NCI-H2107 treated with DMSO at 0.1 percent for 48 hours (cell line): ENCODE data around the gene STRN3.
A peak's percentile ranks its signal among the peaks of the same experiment; 100 is the strongest.
"Not testable (repeated sequence)": the region's sequence is repeated elsewhere in the genome, so short reads cannot be mapped to it uniquely, and the experiment has no call there.

Source experiments
- DNase-seq: peaks from one replicate; lab custom pipeline; 2025; ENCODE audit not compliant: unreplicated experiment; lab: John Stamatoyannopoulos, UW

STRN3 gene

DNA sequence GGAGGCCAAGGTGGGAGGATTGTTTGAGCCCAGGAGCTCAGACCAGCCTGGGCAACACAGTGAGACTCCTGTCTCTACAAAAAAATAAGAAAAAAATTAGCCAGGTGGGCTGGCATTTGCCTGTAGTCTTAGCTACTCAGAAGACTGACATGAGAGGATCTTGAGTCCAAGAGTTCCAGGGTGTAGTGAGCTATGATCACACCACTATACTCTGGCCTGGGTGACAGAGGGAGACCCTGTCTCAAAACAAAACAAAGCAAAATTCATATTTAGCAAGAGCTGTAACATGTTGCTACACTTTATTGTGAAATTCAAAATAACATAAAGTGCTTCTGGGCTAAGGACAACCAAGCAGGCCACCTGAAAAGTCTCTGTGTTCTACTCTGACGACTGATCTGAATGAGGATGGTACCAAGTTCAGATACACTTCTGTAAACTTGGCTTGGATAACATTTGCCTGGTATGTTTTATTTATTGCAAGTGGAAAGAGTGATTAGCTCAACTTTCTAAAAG is 11.6 kb upstream of the STRN3 start:
- no peak for DNase-seq

DNA sequence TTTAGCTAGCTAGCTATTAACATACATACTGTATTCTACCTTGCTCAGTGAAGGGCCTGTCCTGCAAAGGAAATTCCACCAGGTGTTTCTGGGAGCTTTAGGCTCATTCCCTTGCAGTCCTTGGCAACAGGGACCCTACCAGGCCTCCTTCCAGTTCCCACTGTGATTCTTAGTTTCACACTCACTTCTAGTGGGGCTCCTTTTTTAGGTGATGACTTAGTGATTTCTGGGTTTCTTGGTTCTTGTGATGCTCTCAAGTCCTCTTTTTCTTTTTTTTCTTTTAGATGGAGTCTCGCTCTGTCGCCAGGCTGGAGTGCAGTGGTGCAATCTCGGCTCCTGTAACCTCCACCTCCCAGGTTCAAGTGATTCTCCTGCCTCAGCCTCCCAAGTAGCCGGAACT is 10.4 kb upstream of the STRN3 start:
- DNase-seq, result no peak

DNA sequence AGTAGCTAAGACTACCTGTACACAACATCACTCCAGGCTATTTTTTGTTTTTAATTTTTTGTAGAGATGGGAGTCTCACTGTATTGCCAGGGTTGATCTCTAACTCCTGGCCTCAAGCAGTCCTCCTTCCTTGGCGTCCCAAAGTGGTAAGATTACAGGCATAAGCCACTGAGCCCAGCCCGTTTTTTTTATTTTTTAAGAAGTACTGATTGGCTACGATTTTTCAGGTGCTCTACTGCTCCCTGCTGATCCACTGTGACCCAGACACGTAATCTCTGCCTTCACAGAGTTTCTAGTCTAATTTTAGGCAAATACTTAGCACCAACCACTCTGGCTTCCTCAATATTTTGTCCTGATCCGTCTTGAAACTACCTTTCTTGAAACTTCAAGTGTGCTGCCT is 4.3 kb upstream of the STRN3 start:
- DNase-seq, result no peak

DNA sequence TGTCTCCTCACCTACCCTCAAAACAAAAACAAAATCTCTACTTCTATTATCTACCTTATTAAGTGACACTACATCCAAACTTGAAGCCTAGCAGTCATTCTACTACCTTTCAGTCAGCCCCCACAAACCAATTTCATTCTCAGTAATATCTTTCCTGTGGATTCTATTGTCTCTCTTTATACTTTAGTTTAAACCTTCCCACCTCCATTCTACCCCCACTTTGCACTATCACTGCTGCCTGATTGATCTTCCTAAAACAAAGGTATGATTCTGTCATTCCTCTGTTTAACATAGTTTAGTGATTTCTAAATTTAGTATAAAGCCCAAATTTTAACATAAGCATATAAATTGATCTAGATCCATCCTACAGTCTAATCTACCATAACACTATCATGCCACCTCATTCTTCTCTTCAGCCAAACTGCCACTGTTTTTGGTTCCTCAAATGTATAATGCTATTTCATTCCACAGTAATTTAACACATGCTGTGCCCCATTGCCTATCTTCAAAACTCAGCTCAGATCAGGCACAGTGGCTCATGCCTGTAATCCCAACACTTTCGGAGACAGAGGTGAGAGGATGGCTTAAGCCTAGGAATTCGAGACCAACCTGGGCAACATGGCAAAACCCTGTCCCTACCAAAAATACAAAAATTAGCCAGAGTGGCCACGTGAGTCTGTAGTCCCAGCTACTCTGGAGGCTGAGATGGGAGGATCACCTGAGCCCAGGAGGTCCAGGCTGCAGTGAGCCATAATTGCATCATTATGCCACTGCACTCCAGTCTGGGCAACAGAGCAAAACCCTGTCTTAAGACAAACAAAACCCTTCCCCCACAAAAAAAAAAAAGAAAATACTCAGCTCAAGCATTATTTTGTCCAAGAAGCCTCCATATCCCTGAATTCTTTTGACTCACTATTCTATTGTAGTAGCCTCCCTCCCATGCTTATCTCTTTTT is 3.1 kb upstream of the STRN3 start:
- no peak for DNase-seq

DNA sequence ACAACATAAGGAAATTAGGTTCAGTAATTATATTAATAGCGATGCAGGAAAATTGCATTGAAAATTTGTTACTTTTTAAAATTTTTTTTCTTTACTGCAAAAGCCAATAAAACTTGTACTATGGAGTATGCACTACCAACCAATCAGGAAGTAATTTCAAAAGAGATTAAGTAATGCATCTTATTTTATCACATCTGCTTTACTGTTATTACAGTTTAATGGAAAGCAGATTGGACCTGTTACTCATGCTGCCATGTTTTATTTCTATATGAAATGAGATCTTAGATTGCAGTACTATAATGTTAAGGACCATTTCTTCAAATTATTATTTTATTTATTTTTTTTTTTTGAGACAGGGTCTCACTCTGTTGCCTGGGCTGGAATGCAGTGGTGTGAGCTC is 1.7 kb upstream of the STRN3 start:
- no peak for DNase-seq

DNA sequence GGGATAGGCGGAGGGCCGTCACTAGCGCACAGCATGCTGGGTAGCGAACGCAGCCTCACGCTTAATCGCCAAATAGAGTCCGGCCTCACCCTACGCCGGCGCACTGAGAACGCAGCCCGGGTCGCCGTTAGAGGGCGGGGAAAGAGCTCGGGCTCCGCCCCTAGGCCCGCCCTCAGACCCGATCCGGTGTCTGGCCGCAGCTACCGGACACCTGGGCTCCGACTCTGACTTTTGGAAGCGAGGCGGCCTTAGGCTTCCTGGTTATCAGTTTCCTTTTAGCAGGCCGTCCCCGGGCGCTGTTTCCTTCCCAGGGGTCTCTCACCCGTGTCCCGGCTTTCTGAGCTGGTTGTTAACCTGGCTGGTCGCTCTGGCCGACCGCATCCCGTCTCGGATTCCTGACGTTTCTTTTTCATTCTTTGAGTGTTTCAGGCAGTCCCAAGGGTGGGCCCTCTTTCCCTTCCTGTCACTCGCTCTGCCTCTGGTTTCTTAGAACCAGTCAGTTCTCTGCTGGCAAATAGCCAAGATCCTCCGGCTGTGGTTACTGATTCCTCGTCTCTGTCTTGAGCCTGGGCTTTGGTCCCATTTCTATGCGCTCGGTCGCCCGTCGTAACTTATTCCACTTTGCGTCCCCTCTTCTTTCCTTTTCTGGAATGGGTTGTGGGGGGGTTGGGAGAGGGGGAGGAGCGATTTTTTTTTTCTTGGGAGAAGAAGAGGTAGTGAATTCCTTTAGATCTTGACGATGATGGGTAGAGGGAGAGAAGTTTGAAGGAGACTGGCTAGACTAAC is 464 bp upstream of the STRN3 start:
- DNase-seq, result peak; percentile 93

DNA sequence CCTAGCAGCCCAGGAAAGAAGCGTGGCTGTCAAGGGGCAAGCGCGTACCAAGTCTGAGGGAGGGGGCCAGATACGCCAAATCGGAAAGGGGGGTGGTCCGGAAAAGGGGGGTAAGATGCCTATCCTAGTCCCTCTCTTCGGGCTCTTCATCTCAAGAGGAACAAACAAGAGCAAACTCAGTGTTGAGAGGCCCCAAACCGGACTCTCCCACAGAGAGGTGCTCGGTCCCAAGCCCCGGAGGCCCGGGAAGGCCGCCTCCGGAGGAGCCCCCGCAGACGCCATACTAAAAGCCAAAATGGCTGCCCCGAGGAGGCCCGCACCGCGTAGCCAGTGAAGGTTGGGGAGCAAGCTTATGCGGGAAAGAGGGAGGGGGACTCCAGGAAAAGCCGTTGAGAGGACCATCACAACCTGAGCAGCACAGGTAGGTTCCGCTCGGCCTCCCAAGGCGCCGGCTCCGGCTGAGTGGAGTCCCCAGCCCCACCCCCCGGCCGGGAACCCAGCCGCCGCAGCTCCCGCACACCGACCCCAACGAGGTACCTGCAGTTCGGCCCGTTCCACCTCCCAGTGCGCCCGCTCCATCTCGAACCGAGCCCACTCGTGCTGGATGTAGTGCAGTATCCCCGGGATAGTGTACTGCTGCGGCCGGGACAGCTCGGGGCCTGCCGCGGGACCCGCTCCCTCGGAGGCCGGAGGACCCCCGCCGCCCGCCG is 657 bp downstream of the STRN3 start, which contains the start of gene AP4S1:
Gene AP4S1 (plus strand): TSS at position 283 of the 710 bp plus-strand sequence. CDS start 40,548 bp downstream, outside the sequence.
- peak; percentile 69 for DNase-seq

DNA sequence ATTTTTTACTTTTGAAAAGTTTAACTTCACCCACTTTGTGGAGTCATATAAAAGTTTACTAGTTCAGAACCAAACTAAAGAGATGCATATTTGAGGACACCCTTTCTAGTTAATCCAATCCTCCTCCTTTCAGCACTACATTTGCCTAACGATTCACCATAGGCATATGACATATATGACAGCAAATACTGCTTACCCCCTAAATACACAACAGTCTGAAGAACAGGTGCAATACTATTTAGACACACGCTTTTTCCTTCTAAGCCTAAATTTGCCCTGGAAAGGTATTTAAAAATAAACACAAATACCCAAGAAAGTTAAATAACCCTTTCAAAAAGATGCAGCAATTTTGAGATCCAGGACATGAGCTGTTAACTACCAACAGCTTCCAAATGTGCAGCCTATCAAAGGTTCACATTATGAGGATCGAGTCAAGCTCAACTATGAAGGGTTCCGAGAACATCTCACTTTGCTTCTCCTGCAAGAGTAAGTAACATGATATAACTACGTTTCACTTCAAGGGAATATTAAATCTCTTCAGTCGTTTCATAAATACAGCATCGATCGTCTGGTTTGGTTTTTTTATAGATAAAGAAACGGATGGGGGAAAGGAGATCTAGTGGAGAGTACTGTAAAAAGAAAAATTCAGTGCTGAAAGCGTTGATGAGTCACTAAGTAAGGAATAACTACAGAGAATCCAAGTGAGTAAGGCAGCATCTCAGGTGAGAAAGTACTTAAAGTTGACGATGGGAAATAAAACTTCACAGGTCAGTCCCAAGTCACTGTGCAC is 1.4 kb downstream of the STRN3 start:
- DNase-seq, result no peak

DNA sequence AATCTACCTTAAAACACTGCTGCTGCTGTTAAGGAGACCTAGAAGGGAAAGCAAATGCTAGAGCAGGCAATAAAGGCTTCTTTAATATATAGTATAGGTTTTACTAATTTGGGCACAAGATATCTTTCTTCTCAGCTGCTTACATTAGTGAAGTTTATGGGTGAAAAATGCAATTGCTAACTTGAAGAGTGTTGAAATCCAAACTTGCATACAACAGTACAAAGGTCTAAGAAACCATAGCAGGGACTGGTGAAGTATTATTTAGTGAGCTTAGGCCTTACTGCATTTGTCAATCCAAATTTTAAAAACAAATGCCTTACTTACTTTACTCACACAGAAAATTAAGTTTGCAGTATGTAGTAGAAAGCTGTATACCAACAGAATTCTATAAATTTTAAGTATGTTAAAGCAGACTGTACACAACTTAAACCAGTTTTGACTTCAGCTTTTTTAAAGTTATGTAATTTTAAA is 2.1 kb downstream of the STRN3 start:
- no peak for DNase-seq

DNA sequence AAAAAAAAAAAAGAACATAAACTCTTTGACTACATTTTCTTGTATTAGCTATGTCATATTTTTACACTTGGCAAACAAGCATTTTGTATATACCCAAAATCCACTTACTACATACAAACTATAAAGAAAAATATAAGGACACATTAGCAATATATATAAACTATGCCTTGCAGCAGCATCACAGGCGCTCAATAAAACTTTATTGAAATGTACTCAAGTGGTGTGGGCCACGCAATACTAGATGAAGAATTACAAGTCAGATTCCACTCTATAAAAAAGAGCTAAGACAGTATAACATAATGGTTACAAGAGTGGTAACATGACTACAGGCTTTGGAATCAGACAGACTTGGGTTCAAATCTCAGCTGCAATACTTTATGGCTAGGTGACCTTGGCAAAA is 3.8 kb downstream of the STRN3 start:
- no peak for DNase-seq

DNA sequence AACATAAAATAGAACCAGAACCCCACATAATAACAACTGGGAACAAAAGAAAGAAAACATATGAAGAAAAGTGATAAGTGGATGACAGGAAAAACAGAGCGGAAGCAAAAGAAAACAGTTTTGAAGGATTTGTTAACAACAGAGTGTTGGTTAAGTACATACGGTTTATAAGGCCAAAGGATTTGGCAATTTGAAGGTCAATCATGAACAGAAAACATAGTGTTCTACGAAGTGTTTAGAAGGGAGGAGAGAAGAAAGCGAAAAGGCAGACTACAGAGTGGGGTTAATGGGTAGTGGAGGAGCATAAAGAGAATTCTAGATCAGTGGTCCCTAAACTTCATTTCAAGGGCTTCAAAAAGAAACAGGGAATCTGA is 4.6 kb downstream of the STRN3 start:
- no peak for DNase-seq

DNA sequence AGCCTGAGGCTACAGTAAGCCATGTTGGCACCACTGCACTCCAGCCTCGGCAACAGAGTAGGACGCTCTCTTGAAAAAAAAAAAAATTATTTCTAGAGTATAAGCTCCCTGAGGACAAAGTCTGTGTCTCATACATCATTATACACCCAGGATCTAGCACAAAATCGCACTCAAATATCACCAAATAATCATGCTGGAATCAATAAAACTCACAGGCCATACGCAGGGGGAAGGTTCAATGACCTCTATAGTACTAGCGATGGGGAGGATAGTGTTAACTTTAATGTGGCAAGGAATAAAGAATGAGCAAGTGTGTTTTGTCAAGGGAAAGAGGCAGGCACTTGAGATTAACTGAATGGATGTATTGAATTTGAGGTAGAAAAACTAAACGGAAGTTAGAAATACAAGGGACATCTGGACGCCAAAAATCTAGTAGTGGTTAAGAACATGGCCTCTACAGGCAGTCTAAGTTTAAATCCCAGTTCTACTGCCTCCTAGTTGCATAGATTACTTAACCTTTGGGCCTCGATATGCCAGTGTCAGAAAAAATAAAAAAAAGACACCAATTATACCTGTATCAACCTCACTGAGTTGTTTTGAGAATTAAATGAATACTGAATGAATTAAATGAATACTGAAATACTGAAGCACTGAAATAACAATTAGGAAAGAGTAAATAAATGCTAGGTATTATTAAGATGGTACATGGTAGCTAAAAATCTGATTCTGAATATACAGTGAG is 5.2 kb downstream of the STRN3 start:
- no peak for DNase-seq

DNA sequence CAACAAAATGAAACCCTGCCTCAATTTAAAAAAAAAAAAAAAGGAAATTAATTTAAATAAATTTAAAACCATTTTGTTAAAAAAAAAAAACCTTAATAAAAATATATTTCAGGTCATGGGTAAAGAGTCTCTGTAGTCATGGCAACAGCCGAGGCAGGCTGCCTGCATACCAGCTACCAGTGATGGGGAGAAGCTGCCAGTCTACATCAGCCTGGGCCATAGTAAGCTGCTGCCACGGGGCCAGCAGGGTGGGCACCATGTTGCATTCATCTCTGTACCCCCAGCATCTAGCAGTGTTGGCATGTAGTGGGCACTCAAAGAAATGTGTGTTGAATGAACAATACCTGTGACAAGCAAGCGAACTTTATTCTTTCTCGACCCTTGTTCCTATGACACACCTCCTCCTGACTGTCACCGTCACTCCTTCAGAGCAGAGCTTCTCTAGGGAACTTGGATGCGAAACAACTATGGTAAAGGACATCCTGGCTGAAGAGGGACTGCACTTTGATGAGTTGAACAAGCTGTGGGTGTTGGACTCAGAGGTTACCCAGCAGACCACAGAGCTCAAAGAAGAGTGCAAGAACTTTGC is 8.0 kb downstream of the STRN3 start:
- DNase-seq, result no peak

DNA sequence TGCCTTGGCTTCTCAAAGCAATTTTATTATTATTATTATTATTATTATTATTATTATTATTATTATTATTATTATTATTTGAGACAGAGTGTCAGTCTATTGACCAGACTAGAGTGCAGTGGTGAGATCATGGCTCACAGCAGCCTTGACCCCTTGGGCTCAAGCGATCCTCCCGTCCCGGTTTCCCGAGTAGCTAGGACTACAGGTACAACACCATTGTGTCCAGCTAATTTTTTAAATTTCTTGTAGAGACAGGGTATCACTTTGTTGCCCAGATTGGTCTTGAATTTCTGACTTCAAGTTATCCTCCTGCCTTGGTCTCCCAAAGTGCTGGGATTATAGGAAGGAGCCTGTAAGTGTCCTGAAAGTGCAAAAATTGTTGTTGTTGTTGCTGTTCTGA is 12.3 kb downstream of the STRN3 start:
- no peak for DNase-seq

DNA sequence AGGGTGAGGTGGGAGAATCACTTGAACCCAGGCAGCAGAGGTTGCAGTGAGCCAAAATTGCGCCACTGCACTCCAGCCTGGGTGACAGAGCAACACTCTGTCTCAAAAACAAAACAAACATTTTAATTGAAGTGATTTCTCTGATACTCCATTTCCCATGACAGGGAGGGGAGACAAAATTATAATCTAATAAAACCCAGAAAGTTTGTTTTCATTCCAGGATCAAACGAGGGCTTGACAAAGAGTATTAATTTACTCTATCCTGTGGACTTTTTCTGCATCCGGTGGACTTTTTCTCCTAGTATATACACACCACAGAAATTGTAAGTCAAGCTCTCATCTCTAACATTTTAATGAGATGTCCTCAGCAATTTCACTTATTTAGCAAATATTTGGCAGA is 15.2 kb downstream of the STRN3 start:
- no peak for DNase-seq

DNA sequence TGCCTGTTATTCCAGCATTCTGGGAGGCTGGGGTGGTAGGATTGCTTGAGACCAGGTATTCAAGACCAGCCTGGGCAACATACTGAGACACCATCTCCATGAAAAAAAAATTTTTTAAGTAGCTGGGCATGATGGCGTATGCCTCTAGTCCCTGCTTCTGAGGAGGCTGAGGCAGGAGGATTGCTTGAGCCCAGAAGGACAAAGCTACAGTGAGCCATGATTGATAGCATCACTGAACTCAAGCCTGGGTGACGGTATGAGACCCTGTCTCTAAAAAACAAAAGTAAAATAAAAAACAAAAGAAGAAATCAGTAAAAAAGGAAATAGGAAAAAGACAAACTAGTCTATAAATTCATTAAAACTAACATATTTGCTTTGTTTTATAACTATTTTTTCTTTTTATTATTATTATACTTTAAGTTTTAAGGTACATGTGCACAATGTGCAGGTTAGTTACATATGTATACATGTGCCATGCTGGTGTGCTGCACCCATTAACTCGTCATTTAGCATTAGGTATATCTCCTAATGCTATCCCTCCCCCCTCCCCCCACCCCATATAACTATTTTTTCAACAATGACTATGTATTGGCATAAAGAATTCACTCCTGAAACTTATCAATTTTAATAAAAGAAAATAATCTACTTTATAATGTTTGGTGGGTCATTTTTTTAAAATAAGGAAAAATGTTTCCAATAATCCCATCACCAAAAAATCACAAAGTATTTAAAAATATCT is 16.2 kb downstream of the STRN3 start:
- no peak for DNase-seq

DNA sequence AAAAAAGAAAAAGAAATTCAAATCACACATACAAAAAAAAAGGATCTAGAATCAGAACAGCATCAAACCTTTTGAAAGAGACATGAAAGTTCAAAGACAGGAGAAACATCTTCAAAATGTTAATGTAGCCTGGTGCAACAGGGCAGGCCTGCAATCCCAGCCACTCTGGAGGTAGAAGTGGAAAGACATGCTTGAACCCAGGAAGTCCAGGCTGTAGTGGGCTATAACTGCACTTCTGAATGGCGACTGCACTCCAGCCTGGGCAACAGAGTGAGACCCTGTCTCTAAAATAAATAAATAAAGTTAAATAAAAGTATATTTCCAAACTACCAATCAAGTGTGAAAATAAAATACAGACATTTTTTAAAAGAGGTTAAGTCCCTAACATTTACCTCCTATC is 19.5 kb downstream of the STRN3 start:
- no peak for DNase-seq

DNA sequence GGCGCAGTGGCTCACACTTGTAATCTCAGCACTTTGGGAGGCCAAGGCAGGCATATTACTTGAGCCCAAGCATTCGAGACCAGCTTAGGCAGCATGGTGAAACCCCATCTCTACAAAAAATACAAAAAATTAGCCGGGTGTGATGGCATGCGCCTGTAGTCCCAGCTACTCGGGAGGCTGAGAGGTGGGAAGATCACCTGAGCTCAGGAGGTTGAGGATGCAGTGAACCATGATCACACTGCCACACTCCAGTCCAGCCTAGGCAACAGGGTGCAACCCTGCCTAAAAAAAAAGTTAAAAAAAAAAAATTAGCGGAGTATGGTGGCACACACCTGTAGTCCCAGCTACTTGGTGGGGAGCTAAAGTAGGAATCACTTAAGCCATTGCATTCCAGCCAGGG is 22.2 kb downstream of the STRN3 start:
- DNase-seq, result not testable (repeated sequence)

DNA sequence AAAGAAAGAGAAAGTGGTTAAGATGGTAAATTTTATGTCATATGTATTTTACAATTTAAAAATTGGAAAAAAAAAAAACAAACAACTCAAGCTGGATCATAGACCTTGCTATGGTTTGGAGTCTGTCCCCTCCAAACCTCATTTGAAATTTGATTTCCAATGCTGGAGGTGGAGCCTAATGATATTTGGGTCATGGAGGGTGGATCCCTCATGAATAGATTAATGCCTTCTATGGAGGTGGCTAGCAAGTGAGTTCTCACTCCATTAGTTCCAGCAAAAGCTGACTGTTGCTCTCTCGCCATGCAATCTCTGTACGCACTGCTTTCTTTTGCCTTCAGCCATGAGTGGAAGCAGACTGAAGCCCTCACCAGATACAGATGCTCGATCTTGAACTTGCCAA is 22.9 kb downstream of the STRN3 start:
- DNase-seq, result no peak
